HCT116 (cell line): ENCODE measurements around the gene EIF4E2.

Experiments used
- CEBPB ChIP-seq: IDR thresholded peaks from 2 replicates; pipeline ENCODE4 v1.6.1; 2012; ENCODE audit warnings: low read depth
- EZH2 ChIP-seq: fragments of 200-600 bp; sonication (generic); IDR thresholded peaks from 2 replicates; pipeline ENCODE4 v1.6.1; 2017; ENCODE audit warnings: antibody characterized with exemption, mixed run types
- POLR2A ChIP-seq: IDR thresholded peaks from 2 replicates; pipeline ENCODE4 v1.7.0; 2011; ENCODE audit warnings: borderline replicate concordance; ENCODE audit not compliant: insufficient read depth, insufficient read length; ENCODE audit errors: extremely low read depth
- POLR2AphosphoS5 ChIP-seq: IDR thresholded peaks from 2 replicates; pipeline ENCODE4 v1.6.1; 2011; ENCODE audit warnings: mild to moderate bottlenecking, low read depth, low read length, moderate library complexity
- RAD21 ChIP-seq: IDR thresholded peaks from 2 replicates; pipeline ENCODE4 v1.6.1; 2012; ENCODE audit warnings: low read depth, mild to moderate bottlenecking
- SP1 ChIP-seq: IDR thresholded peaks from 2 replicates; pipeline ENCODE4 v1.6.1; 2012; ENCODE audit warnings: low read depth
- SRF ChIP-seq: IDR thresholded peaks from 2 replicates; pipeline ENCODE4 v1.6.1; 2012; ENCODE audit warnings: low read depth
- ZNF274 ChIP-seq: fragments of 200-500 bp; sonication (Bioruptor generic); IDR thresholded peaks from 2 replicates; pipeline ENCODE4 v1.6.1; 2014; ENCODE audit warnings: mild to moderate bottlenecking, low read depth, low read length, inconsistent platforms
- TF ChIP-seq, protein P1 (sequence below), 3 experiments: fragments of 200-600 bp in 1 of 3; sonication (generic) in 1 of 3; IDR thresholded peaks in 2 of 3; conservative IDR thresholded peaks in 1 of 3; 2 replicates each; pipeline ENCODE4 v1.5.1; 2012 to 2017; ENCODE audit warnings: low read depth in 2 of 3, low read length in 2 of 3, antibody characterized with exemption in 1 of 3, borderline replicate concordance in 1 of 3, control low read depth in 1 of 3, mild to moderate bottlenecking in 1 of 3, mixed read lengths in 1 of 3, mixed run types in 1 of 3, moderate library complexity in 1 of 3; ENCODE audit not compliant: insufficient read depth in 1 of 3
- TF ChIP-seq, protein P2 (sequence below): IDR thresholded peaks from 2 replicates; pipeline ENCODE4 v1.6.1; 2012; ENCODE audit warnings: low read depth

DNA sequence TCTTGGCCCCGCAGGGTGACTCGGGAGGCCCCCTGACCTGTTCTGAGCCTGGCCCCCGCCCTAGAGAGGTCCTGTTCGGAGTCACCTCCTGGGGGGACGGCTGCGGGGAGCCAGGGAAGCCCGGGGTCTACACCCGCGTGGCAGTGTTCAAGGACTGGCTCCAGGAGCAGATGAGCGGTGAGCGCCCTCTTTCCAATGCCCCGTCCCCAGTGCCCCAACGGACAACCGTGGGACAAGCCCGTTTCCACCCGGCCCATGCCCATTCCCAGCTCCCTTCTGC lies 27.1 kb upstream of the EIF4E2 start:
- no peak for TF ChIP-seq POLR2AphosphoS5
- no peak for TF ChIP-seq CEBPB
- TF ChIP-seq, protein P1, sequence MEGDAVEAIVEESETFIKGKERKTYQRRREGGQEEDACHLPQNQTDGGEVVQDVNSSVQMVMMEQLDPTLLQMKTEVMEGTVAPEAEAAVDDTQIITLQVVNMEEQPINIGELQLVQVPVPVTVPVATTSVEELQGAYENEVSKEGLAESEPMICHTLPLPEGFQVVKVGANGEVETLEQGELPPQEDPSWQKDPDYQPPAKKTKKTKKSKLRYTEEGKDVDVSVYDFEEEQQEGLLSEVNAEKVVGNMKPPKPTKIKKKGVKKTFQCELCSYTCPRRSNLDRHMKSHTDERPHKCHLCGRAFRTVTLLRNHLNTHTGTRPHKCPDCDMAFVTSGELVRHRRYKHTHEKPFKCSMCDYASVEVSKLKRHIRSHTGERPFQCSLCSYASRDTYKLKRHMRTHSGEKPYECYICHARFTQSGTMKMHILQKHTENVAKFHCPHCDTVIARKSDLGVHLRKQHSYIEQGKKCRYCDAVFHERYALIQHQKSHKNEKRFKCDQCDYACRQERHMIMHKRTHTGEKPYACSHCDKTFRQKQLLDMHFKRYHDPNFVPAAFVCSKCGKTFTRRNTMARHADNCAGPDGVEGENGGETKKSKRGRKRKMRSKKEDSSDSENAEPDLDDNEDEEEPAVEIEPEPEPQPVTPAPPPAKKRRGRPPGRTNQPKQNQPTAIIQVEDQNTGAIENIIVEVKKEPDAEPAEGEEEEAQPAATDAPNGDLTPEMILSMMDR (IDR thresholded peaks at IDR 0.05 in 2 of 3, conservative IDR thresholded peaks at IDR 0.05 in 1 of 3; ENCODE audit: borderline replicate concordance in 1 of 3, insufficient read depth in 1 of 3, low read depth in 2 of 3, low read length in 2 of 3) = no peak
- TF ChIP-seq ZNF274 = no peak
- TF ChIP-seq EZH2 = no peak
- no peak for TF ChIP-seq POLR2A
- TF ChIP-seq SRF = no peak
- TF ChIP-seq RAD21 = no peak
- no peak for TF ChIP-seq SP1
- TF ChIP-seq, protein P2, sequence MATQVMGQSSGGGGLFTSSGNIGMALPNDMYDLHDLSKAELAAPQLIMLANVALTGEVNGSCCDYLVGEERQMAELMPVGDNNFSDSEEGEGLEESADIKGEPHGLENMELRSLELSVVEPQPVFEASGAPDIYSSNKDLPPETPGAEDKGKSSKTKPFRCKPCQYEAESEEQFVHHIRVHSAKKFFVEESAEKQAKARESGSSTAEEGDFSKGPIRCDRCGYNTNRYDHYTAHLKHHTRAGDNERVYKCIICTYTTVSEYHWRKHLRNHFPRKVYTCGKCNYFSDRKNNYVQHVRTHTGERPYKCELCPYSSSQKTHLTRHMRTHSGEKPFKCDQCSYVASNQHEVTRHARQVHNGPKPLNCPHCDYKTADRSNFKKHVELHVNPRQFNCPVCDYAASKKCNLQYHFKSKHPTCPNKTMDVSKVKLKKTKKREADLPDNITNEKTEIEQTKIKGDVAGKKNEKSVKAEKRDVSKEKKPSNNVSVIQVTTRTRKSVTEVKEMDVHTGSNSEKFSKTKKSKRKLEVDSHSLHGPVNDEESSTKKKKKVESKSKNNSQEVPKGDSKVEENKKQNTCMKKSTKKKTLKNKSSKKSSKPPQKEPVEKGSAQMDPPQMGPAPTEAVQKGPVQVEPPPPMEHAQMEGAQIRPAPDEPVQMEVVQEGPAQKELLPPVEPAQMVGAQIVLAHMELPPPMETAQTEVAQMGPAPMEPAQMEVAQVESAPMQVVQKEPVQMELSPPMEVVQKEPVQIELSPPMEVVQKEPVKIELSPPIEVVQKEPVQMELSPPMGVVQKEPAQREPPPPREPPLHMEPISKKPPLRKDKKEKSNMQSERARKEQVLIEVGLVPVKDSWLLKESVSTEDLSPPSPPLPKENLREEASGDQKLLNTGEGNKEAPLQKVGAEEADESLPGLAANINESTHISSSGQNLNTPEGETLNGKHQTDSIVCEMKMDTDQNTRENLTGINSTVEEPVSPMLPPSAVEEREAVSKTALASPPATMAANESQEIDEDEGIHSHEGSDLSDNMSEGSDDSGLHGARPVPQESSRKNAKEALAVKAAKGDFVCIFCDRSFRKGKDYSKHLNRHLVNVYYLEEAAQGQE = no peak
